Endothelial cell of umbilical vein (primary cell): ENCODE measurements around the gene CUEDC1. TPM values are rescaled to one million over a fixed set of nuclear protein-coding genes. Genes with fewer than 3 reads are reported as not detected.

Experiments
- BruUV-seq: library from RNA; stranded (reverse); fragments of 400-500 nt; replicated peaks from 2 replicates; lab custom pipeline; 2021; lab: Mats Ljungman, UMichigan
- CTCF ChIA-PET: fragments of 300-600, 350-600 bp; sonication (Branson Sonifier 250); formaldehyde crosslinking; loops from one replicate; lab custom pipeline; 2021; ENCODE audit warnings: antibody characterized with exemption, inconsistent platforms; lab: Charles Lee
- POLR2A ChIA-PET: fragments of 300-600, 350-600 bp; sonication (Branson Sonifier 250); formaldehyde crosslinking; loops from one replicate; lab custom pipeline; 2021; ENCODE audit warnings: antibody characterized with exemption, inconsistent platforms; lab: Charles Lee
- DNase-seq: peaks from one replicate; pipeline ENCODE4 v3.0.0-alpha.2; 2011; ENCODE audit warnings: low read depth, low spot score
- FAIRE-seq: peaks from 2 replicates; lab custom pipeline; 2011; peaks lifted over from hg19 to GRCh38; lab: Jason Lieb, UNC
- H2AFZ ChIP-seq: 2 replicates; pipeline ENCODE4 v1.6.0; 2012; ENCODE audit warnings: low read depth, low read length, control low read depth, inconsistent platforms
- H3K27ac ChIP-seq: 2 replicates; pipeline ENCODE4 v1.5.1; 2011; ENCODE audit warnings: low read depth, mild to moderate bottlenecking, control low read depth, low read length, moderate library complexity; ENCODE audit not compliant: insufficient read depth
- H3K27me3 ChIP-seq, 2 experiments: 2 replicates each; pipeline versions ENCODE4 v1.6.0 to v1.6.1; 2011; ENCODE audit warnings: low read length in 2 of 2, mixed read lengths in 1 of 2; ENCODE audit not compliant: control insufficient read depth in 2 of 2, insufficient read depth in 2 of 2
- H3K36me3 ChIP-seq, 2 experiments: 2 replicates in 1 of 2; 3 replicates in 1 of 2; pipeline ENCODE4 v1.5.1; 2011; ENCODE audit warnings: low read length in 2 of 2, mild to moderate bottlenecking in 1 of 2, moderate library complexity in 1 of 2; ENCODE audit not compliant: control insufficient read depth in 2 of 2, insufficient read depth in 2 of 2; ENCODE audit errors: extremely low read depth in 1 of 2
- H3K4me1 ChIP-seq: 3 replicates; pipeline ENCODE4 v1.5.1; 2011; ENCODE audit warnings: mild to moderate bottlenecking, low read length; ENCODE audit not compliant: control insufficient read depth, insufficient read depth; ENCODE audit errors: extremely low read depth
- H3K4me2 ChIP-seq: 2 replicates; pipeline ENCODE4 v1.6.1; 2011; ENCODE audit warnings: low read length, control low read depth, mixed read lengths; ENCODE audit not compliant: insufficient read depth
- H3K4me3 ChIP-seq, 3 experiments: fragments of 200-600 bp in 1 of 3; sonication (generic), shearing (Covaris generic) in 1 of 3; replicated peaks in 1 of 3; 2 replicates each; pipeline ENCODE4 v1.5.1; 2011 to 2016; ENCODE audit warnings: control low read depth in 3 of 3, low read length in 3 of 3, mild to moderate bottlenecking in 2 of 3, inconsistent platforms in 1 of 3, low read depth in 1 of 3, moderate library complexity in 1 of 3; ENCODE audit not compliant: insufficient read depth in 1 of 3
- H3K79me2 ChIP-seq: 2 replicates; pipeline ENCODE4 v1.6.0; 2012; ENCODE audit warnings: low read length, inconsistent platforms; ENCODE audit not compliant: control insufficient read depth, insufficient read depth
- H3K9ac ChIP-seq: replicated peaks from 2 replicates; pipeline ENCODE3; 2011; ENCODE audit warnings: low read length, control low read depth; ENCODE audit not compliant: insufficient read depth; ENCODE audit errors: extremely low read depth
- H3K9me1 ChIP-seq: replicated peaks from 3 replicates; pipeline ENCODE4 v1.6.0; 2011; ENCODE audit warnings: mild to moderate bottlenecking, low read length; ENCODE audit not compliant: control insufficient read depth, insufficient read depth; ENCODE audit errors: extremely low read depth
- H3K9me3 ChIP-seq: replicated peaks from 2 replicates; pipeline ENCODE4 v1.5.1; 2012; ENCODE audit warnings: low read length, inconsistent platforms; ENCODE audit not compliant: control insufficient read depth, insufficient read depth
- H4K20me1 ChIP-seq: replicated peaks from 2 replicates; pipeline ENCODE3; 2011; ENCODE audit warnings: mild to moderate bottlenecking, low read length; ENCODE audit not compliant: control insufficient read depth, insufficient read depth; ENCODE audit errors: extremely low read depth
- MAX ChIP-seq: IDR thresholded peaks from 2 replicates; pipeline ENCODE4 v1.6.1; 2011; ENCODE audit not compliant: insufficient read depth, insufficient read length
- POLR2AphosphoS5 ChIP-seq: IDR thresholded peaks from 2 replicates; pipeline ENCODE4 v1.6.1; 2012; ENCODE audit warnings: low read depth, mild to moderate bottlenecking, control low read depth, low read length, moderate library complexity; ENCODE audit not compliant: insufficient read depth
- dilution Hi-C: fragments of 300-500 bp; cut with MboI; formaldehyde crosslinking; loops from one replicate; pipeline ENCODE4 v1.15.0; 2019; ENCODE audit warnings: low sequenced_read_pairs; ENCODE audit not compliant: extremely low pct_ligation_motif_present
- intact Hi-C: fragments of 100-400 bp; cut with micrococcal nuclease; formaldehyde crosslinking; loops from one replicate; pipeline ENCODE4 v1.10.0; 2022
- polyA plus RNA-seq, 4 experiments: library from polyadenylated mRNA; depleted of rRNA in 3 of 4; stranded (reverse) in 3 of 4; unstranded in 1 of 4; fragments of >200 nt; gene quantifications; 2 replicates each; pipeline versions ENCODE4 v1.2.1 to v1.2.3, GENCODE V29; 2011 to 2012; ENCODE audit warnings: missing spikeins in 1 of 4
- total RNA-seq: library from RNA; stranded (reverse); gene quantifications from 2 replicates; pipeline ENCODE4 v1.2.3, GENCODE V29; 2021
- TF ChIP-seq, protein P1 (sequence below), 2 donors: IDR thresholded peaks; 1 replicate in 1 of 2; 2 replicates in 1 of 2; pipeline ENCODE4 v1.5.1; 2011; ENCODE audit warnings: low read length in 2 of 2, mild to moderate bottlenecking in 2 of 2, moderate library complexity in 2 of 2, control low read depth in 1 of 2, inconsistent platforms in 1 of 2, low read depth in 1 of 2; ENCODE audit not compliant: insufficient read depth in 1 of 2; ENCODE audit errors: extremely low read depth in 1 of 2

Gene CUEDC1
- total and polyA plus RNA-seq, 2 donors (not counting 3 experiments of a cell fraction or from before 2014, with no cell fraction given): 15.8 to 27.7 TPM

DNA sequence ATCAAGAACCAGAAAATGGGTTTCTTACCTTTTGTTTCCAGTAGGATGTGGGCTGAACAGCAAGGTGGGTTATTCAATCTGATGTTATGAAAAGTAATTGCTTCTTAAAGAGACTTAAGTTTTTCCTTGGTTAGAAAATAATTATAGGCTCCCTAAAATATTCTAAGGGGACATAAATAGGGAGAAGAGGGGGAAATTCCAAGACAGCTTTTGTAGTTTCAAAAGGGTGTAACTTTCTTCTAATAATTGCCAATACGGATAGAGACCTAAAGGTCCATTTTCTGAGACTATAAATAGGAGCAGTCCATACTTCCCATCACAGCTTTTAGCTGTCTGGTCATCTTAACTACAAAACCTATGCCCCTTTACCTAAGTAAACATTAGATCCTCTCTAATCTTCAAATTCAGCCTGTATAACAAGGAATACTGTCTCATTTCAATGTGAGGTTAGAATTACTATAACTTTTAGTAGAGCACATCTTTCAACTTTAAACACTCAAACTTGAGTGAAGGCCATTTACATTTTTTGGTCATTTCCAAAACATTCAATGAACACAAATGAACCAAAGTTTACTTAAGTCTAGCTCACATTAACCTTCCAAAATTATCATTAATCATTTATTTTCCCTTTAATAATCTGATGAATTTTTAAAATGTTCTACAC is 46.4 kb upstream of the CUEDC1 start:
- Histone ChIP-seq H3K9me1 (no peaks in the 10 kb centered on the region), H3K4me2 (no peak overlapping the region), H3K4me1 (peaks cover 38% of the 10 kb centered on the region), H3K36me3 (peaks cover 17 to 37% of the 10 kb centered on the region in 2 experiments), H4K20me1 (peaks cover 6% of the 10 kb centered on the region), H2AFZ (no peak overlapping the region), H3K9me3 (no peaks in the 10 kb centered on the region), H3K27ac (no peak overlapping the region), H3K9ac (no peak overlapping the region), H3K27me3 (no peaks in the 10 kb centered on the region), H3K4me3 (no peak overlapping the region), H3K79me2 (peaks cover 54% of the 10 kb centered on the region)
- intact Hi-C loops: no loop called here
- dilution Hi-C loops: no loop called here
- CTCF ChIA-PET: interaction anchor here (1.0 to 15.8 kb wide), 6 partner anchors 111 to 759 kb away, joined by 3 to 584 read pairs (median 4); partner anchors contain the start of gene MRPS23
- DNase-seq (no peak), FAIRE-seq (no peak)
- POLR2A ChIA-PET: interaction anchor here (1.0 kb wide), 1 partner anchor 12 kb away, joined by 3 read pairs; no protein-coding TSS in a partner anchor
- BruUV-seq: no TSS peak
- peak; percentile 22 for TF ChIP-seq POLR2AphosphoS5
- TF ChIP-seq, protein P1, sequence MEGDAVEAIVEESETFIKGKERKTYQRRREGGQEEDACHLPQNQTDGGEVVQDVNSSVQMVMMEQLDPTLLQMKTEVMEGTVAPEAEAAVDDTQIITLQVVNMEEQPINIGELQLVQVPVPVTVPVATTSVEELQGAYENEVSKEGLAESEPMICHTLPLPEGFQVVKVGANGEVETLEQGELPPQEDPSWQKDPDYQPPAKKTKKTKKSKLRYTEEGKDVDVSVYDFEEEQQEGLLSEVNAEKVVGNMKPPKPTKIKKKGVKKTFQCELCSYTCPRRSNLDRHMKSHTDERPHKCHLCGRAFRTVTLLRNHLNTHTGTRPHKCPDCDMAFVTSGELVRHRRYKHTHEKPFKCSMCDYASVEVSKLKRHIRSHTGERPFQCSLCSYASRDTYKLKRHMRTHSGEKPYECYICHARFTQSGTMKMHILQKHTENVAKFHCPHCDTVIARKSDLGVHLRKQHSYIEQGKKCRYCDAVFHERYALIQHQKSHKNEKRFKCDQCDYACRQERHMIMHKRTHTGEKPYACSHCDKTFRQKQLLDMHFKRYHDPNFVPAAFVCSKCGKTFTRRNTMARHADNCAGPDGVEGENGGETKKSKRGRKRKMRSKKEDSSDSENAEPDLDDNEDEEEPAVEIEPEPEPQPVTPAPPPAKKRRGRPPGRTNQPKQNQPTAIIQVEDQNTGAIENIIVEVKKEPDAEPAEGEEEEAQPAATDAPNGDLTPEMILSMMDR (IDR thresholded peaks at IDR 0.05; ENCODE audit: extremely low read depth in 1 of 2, insufficient read depth in 1 of 2, low read depth in 1 of 2, low read length in 2 of 2): no peak
- no peak for TF ChIP-seq MAX
